GM12872 (cell line): ENCODE data around the gene PIGL.

Source experiments
- TF ChIP-seq, protein P1 (sequence below): IDR thresholded peaks from 3 replicates; pipeline ENCODE4 v1.5.1; 2011; ENCODE audit warnings: low read depth, mild to moderate bottlenecking, low read length, moderate library complexity; ENCODE audit not compliant: insufficient read depth

PIGL gene

GRCh38 chr17:16345565-16345964, 128.6 kb downstream of the PIGL start:
- TF ChIP-seq, protein P1, sequence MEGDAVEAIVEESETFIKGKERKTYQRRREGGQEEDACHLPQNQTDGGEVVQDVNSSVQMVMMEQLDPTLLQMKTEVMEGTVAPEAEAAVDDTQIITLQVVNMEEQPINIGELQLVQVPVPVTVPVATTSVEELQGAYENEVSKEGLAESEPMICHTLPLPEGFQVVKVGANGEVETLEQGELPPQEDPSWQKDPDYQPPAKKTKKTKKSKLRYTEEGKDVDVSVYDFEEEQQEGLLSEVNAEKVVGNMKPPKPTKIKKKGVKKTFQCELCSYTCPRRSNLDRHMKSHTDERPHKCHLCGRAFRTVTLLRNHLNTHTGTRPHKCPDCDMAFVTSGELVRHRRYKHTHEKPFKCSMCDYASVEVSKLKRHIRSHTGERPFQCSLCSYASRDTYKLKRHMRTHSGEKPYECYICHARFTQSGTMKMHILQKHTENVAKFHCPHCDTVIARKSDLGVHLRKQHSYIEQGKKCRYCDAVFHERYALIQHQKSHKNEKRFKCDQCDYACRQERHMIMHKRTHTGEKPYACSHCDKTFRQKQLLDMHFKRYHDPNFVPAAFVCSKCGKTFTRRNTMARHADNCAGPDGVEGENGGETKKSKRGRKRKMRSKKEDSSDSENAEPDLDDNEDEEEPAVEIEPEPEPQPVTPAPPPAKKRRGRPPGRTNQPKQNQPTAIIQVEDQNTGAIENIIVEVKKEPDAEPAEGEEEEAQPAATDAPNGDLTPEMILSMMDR, result no peak

DNA sequence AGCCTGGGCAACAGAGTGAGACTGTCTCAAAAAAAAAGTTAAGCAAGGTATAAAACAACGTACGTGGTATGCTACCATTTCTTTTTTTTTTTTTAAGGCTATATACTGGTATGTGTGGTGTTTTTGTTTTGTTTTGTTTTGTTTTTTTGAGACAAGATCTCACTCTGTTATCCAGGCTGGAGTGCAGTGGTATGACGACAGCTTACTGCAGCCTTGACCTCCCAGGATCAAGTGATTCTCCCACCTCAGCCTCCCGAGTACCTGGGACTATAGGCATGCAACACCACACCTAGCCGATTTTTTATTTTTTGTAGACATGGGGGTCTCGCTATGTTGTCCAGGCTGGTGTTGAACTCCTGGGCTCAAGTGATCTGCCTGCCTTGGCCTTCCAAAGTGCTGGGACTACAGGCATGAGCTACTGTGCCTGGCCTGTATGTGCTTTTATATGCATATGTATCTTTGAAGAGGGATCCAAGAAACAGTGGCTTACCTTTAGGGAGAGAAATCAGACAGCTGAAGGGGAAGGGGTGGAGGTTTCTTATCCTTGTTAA, 129.8 kb downstream of the PIGL start:
- TF ChIP-seq, protein P1, result no peak

GRCh38 chr17:16348586-16348985, 131.6 kb downstream of the PIGL start:
- TF ChIP-seq, protein P1, result no peak

GRCh38 chr17:16349431-16349830, 132.4 kb downstream of the PIGL start:
- TF ChIP-seq, protein P1, result no peak

- TF ChIP-seq, protein P1, result no peak
These were observed 134.8 kb downstream of the PIGL start for GRCh38 chr17:16351831-16352230.

DNA sequence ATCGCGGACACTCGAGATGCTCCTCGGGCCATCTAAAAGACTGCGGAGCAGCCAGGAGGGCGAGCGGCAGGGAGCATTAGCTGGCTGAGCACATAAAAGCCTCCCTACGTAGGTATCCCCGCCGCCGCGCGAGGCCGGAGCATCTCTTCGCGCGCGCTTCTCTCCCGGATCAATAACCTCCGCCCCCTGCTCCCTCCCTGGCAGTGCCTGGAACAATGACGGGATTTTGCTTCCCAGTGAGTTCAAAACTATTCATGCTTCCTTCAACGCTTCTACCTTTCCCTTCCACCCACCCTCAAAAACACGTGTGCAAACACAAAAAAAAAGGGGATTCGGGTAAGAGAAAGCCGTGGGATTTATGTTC, 135.3 kb downstream of the PIGL start:
- TF ChIP-seq, protein P1, result no peak

- TF ChIP-seq, protein P1, result no peak
These were observed 135.8 kb downstream of the PIGL start for GRCh38 chr17:16352667-16353316.
